Liver (tissue), 9 donors: ENCODE results near the gene SLAIN1. TPM values are rescaled to one million over a fixed set of nuclear protein-coding genes. Genes with fewer than 3 reads are reported as not detected.

Source experiments
- DNase-seq: peaks from one replicate; pipeline ENCODE4 v3.0.0-alpha.2; 2017; ENCODE audit warnings: low spot score
- H3K27ac ChIP-seq, 2 donors: one replicate each; pipeline ENCODE4 v1.7.0; 2013; ENCODE audit warnings: inconsistent platforms in 2 of 2, low read length in 2 of 2, control low read depth in 1 of 2, low read depth in 1 of 2, mild to moderate bottlenecking in 1 of 2
- H3K27me3 ChIP-seq, 4 donors: one replicate each; pipeline versions ENCODE4 v1.6.1 to v1.7.0; 2013; ENCODE audit warnings: low read length in 3 of 4, inconsistent platforms in 1 of 4, mild to moderate bottlenecking in 1 of 4, moderate library complexity in 1 of 4; ENCODE audit not compliant: control insufficient read depth in 4 of 4, insufficient read depth in 4 of 4
- H3K36me3 ChIP-seq, 4 donors: one replicate each; pipeline versions ENCODE4 v1.6.1 to v1.7.0; 2013; ENCODE audit warnings: low read length in 3 of 4, mild to moderate bottlenecking in 3 of 4, low read depth in 1 of 4, moderate library complexity in 1 of 4; ENCODE audit not compliant: control insufficient read depth in 4 of 4, insufficient read depth in 3 of 4
- H3K4me1 ChIP-seq, 4 donors: one replicate each; pipeline versions ENCODE4 v1.6.1 to v1.7.0; 2013; ENCODE audit warnings: low read length in 3 of 4, mild to moderate bottlenecking in 3 of 4, moderate library complexity in 1 of 4; ENCODE audit not compliant: control insufficient read depth in 4 of 4, insufficient read depth in 4 of 4
- H3K4me3 ChIP-seq, 3 donors: one replicate each; pipeline versions ENCODE4 v1.6.1 to v1.7.0; 2013; ENCODE audit warnings: low read length in 3 of 3, control low read depth in 1 of 3, low read depth in 1 of 3, mild to moderate bottlenecking in 1 of 3
- H3K9ac ChIP-seq, 2 donors: one replicate each; pipeline ENCODE4 v1.7.0; 2013; ENCODE audit warnings: low read length in 2 of 2, mild to moderate bottlenecking in 2 of 2, moderate library complexity in 2 of 2, control low read depth in 1 of 2, low read depth in 1 of 2
- H3K9me3 ChIP-seq, 4 donors: one replicate each; pipeline versions ENCODE4 v1.6.1 to v1.7.0; 2013; ENCODE audit warnings: low read length in 3 of 4; ENCODE audit not compliant: control insufficient read depth in 4 of 4
- CTCF ChIP-seq: fragments of 150-350 bp; IDR thresholded peaks from 2 replicates; pipeline ENCODE4 v1.5.1; 2017; ENCODE audit warnings: improper control_type of control experiment, low read depth, low read length; ENCODE audit not compliant: missing input control
- FOXA2 ChIP-seq: IDR thresholded peaks from 2 replicates; pipeline ENCODE4 v1.6.1; 2016; ENCODE audit warnings: antibody characterized with exemption
- GABPA ChIP-seq, 2 donors: IDR thresholded peaks in 1 of 2; conservative IDR thresholded peaks in 1 of 2; 2 replicates each; pipeline ENCODE4 v1.6.1; 2016; ENCODE audit warnings: antibody characterized with exemption in 2 of 2, mild to moderate bottlenecking in 1 of 2, moderate library complexity in 1 of 2
- HNF4G ChIP-seq: IDR thresholded peaks from 2 replicates; pipeline ENCODE4 v1.6.1; 2016; ENCODE audit warnings: antibody characterized with exemption
- RAD21 ChIP-seq, 2 donors: IDR thresholded peaks; 2 replicates each; pipeline ENCODE4 v1.6.1; 2016; ENCODE audit warnings: antibody characterized with exemption in 2 of 2, mild to moderate bottlenecking in 2 of 2
- REST ChIP-seq: IDR thresholded peaks from 2 replicates; pipeline ENCODE4 v1.6.1; 2016; ENCODE audit warnings: antibody characterized with exemption, mild to moderate bottlenecking
- TAF1 ChIP-seq: conservative IDR thresholded peaks from 2 replicates; pipeline ENCODE4 v1.6.1; 2016; ENCODE audit warnings: antibody characterized with exemption, mild to moderate bottlenecking
- YY1 ChIP-seq: IDR thresholded peaks from 2 replicates; pipeline ENCODE4 v1.6.1; 2016; ENCODE audit warnings: antibody characterized with exemption, mild to moderate bottlenecking
- WGBS: extraction: QIAGEN DNeasy Blood & Tissue Kit; methylation state at CpG from one replicate; pipeline ENCODE4 v1.1.7; 2013; 5-methylcytosine and 5-hydroxymethylcytosine counted together
- polyA plus RNA-seq, 2 donors: library from polyadenylated mRNA; stranded (reverse) in 1 of 2; unstranded in 1 of 2; fragments of 200-250 nt in 1 of 2; fragments of >200 nt in 1 of 2; fragmentation: Nextera tagmentation in 1 of 2; extraction: Ambion mirVana in 1 of 2; gene quantifications; one replicate each; pipeline versions ENCODE4 v1.2.1 to v1.2.3, GENCODE V29; 2013 to 2015
- total RNA-seq, 2 donors: library from RNA; depleted of rRNA; stranded (reverse); fragments of >200 nt; gene quantifications; one replicate each; pipeline ENCODE4 v1.2.3, GENCODE V29; 2014
- TF ChIP-seq, protein P1 (sequence below): IDR thresholded peaks from 2 replicates; pipeline ENCODE4 v1.6.1; 2016; ENCODE audit warnings: antibody characterized with exemption
- donor health status: healthy.
- donor health status: healthy.
- donor health status: healthy.
- donor health status: healthy.
- donor health status: healthy.

Gene SLAIN1
- total and polyA plus RNA-seq, 4 donors: 1.9 to 7.9 (median 7.1) TPM

DNA sequence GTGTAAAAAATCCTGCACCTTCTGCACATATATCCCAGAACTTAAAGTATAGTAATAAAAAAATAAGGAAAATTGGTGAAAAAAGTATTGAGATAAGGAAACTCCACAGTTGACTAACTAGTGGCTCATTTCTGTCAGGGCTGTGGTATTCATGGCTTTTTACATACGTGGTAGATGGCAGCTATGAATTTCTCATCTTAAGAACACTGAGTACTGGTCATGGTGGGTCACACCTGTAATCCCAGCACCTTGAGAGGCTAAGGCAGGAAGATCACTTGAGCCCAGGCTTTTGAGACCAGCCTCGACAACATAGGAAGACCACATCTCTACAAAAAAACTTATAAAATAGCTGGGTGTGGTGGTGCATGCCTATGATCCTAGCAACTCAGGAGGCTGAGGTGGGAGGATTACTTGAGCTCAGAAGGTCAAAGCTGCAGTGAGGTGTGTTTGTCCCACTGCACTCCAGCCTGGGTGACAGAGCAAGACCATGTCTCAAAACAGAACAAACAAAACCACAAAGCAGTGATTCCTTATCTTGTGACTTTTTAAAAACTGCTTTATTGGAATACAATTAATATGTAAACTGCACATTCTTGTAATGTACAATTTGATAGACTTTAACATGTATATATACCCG is 16.8 kb downstream of the SLAIN1 start:
- Histone ChIP-seq H3K4me3 (no peak overlapping the region), H3K9me3 (no peaks in the 10 kb centered on the region), H3K36me3 (no peaks in the 10 kb centered on the region), H3K4me1 (no peaks in the 10 kb centered on the region), H3K27me3 (no peaks in the 10 kb centered on the region), H3K27ac (no peak overlapping the region), H3K9ac (no peak overlapping the region)
- 91% methylated on average over 3 of the region's 3 CpGs for WGBS
- no peak for DNase-seq
- no peak for TF ChIP-seq FOXA2
- TF ChIP-seq GABPA (IDR thresholded peaks at IDR 0.05 in 1 of 2, conservative IDR thresholded peaks at IDR 0.05 in 1 of 2): no peak
- no peak for TF ChIP-seq CTCF
- TF ChIP-seq RAD21 (IDR thresholded peaks at IDR 0.05): no peak

DNA sequence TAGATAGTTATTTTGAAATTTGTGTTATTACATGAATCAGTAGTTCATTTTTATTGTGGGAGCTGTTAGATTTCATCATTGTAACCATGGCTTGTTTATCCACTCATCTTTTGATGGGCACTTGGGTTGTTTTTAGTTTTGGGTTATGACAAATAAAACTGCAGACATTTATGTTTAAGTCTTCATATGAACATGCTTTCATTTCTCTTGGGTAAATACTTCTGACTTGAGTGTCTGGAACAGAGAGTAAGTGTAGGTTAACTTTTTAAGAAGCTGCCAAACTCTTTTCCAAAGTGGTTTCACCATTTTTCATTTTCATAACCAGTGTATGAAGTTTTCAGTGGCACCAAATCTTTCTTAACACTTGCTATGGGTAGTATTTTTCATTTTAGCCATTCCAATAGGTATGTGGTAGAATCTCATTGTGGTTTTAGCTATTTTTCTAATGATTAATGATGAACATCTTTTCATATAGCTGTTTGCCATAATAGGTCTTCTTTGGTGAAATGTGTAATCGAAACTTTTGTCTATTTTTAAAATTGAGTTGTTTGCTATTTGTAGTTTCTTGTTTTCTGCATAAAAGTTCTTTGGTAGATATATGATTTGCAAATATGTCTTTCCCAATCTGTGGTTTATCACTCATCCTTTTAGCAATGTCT is 17.9 kb downstream of the SLAIN1 start:
- no peaks in the 10 kb centered on the region for H3K9me3 ChIP-seq
- H3K27me3 ChIP-seq: no peaks in the 10 kb centered on the region
- H3K4me3 ChIP-seq: no peak overlapping the region
- no peak overlapping the region for H3K27ac ChIP-seq
- no peak overlapping the region for H3K9ac ChIP-seq
- WGBS: 96% methylated on average over 1 of the region's 1 CpG
- no peak for DNase-seq
- TF ChIP-seq HNF4G (no peak), YY1 (no peak), REST (no peak), TAF1 (no peak)
- TF ChIP-seq, protein P1, sequence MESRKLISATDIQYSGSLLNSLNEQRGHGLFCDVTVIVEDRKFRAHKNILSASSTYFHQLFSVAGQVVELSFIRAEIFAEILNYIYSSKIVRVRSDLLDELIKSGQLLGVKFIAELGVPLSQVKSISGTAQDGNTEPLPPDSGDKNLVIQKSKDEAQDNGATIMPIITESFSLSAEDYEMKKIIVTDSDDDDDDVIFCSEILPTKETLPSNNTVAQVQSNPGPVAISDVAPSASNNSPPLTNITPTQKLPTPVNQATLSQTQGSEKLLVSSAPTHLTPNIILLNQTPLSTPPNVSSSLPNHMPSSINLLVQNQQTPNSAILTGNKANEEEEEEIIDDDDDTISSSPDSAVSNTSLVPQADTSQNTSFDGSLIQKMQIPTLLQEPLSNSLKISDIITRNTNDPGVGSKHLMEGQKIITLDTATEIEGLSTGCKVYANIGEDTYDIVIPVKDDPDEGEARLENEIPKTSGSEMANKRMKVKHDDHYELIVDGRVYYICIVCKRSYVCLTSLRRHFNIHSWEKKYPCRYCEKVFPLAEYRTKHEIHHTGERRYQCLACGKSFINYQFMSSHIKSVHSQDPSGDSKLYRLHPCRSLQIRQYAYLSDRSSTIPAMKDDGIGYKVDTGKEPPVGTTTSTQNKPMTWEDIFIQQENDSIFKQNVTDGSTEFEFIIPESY: no peak
- no peaks in the 10 kb centered on the region for H3K4me1 ChIP-seq
- no peaks in the 10 kb centered on the region for H3K36me3 ChIP-seq
